ENCODE results near the gene SH3BP1. TPM values are rescaled to one million over a fixed set of nuclear protein-coding genes. Genes with fewer than 3 reads are reported as not detected.

Gene SH3BP1
- total and polyA plus RNA-seq, 2 of the 13 experiments (the other 11 are each of a cell fraction or from before 2014, with no cell fraction given): 8.4 to 18.5 TPM

- TF ChIP-seq, protein P1, sequence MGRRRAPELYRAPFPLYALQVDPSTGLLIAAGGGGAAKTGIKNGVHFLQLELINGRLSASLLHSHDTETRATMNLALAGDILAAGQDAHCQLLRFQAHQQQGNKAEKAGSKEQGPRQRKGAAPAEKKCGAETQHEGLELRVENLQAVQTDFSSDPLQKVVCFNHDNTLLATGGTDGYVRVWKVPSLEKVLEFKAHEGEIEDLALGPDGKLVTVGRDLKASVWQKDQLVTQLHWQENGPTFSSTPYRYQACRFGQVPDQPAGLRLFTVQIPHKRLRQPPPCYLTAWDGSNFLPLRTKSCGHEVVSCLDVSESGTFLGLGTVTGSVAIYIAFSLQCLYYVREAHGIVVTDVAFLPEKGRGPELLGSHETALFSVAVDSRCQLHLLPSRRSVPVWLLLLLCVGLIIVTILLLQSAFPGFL (CRISPR knock-in tag; IDR thresholded peaks at IDR 0.05): no peak
- TF ChIP-seq POLR2AphosphoS2 (IDR thresholded peaks at IDR 0.05; ENCODE audit: low read depth, low read length): no peak
- no peak for TF ChIP-seq ZNF569 (CRISPR knock-in tag; IDR thresholded peaks at IDR 0.05; ENCODE audit: borderline replicate concordance)
- TF ChIP-seq RCOR2 (CRISPR knock-in tag; IDR thresholded peaks at IDR 0.05): no peak
- no peak for TF ChIP-seq MNT (IDR thresholded peaks at IDR 0.05)
- TF ChIP-seq, protein P2, sequence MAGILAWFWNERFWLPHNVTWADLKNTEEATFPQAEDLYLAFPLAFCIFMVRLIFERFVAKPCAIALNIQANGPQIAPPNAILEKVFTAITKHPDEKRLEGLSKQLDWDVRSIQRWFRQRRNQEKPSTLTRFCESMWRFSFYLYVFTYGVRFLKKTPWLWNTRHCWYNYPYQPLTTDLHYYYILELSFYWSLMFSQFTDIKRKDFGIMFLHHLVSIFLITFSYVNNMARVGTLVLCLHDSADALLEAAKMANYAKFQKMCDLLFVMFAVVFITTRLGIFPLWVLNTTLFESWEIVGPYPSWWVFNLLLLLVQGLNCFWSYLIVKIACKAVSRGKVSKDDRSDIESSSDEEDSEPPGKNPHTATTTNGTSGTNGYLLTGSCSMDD (CRISPR knock-in tag; IDR thresholded peaks at IDR 0.05): no peak
- TF ChIP-seq SMARCC2 (IDR thresholded peaks at IDR 0.05): no peak
- TF ChIP-seq ZNF296 (CRISPR knock-in tag; conservative IDR thresholded peaks at IDR 0.05): no peak
- no peak for TF ChIP-seq ZBTB37 (CRISPR knock-in tag; IDR thresholded peaks at IDR 0.05)
- peak; percentile 22; the same call in 1 of the 2 replicates for TF ChIP-seq ZBTB7A (CRISPR knock-in tag; IDR thresholded peaks at IDR 0.05)
- no peak for TF ChIP-seq PAWR (CRISPR knock-in tag; IDR thresholded peaks at IDR 0.05; ENCODE audit: borderline replicate concordance)
- no peak for TF ChIP-seq SSRP1 (CRISPR knock-in tag; IDR thresholded peaks at IDR 0.05)
- no peak; the same call in 1 of the 2 replicates for TF ChIP-seq RARA (CRISPR knock-in tag; IDR thresholded peaks at IDR 0.05)
- no peak for TF ChIP-seq TBX3 (IDR thresholded peaks at IDR 0.05; ENCODE audit: borderline replicate concordance)
- TF ChIP-seq, protein P3, sequence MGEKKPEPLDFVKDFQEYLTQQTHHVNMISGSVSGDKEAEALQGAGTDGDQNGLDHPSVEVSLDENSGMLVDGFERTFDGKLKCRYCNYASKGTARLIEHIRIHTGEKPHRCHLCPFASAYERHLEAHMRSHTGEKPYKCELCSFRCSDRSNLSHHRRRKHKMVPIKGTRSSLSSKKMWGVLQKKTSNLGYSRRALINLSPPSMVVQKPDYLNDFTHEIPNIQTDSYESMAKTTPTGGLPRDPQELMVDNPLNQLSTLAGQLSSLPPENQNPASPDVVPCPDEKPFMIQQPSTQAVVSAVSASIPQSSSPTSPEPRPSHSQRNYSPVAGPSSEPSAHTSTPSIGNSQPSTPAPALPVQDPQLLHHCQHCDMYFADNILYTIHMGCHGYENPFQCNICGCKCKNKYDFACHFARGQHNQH (CRISPR knock-in tag; IDR thresholded peaks at IDR 0.05): 0 out of 2 replicates have a peak, but pooled peaks have one; percentile 7
- no peak for TF ChIP-seq CHD2 (IDR thresholded peaks at IDR 0.05; ENCODE audit: low read depth, low read length)
- TF ChIP-seq ONECUT2 (CRISPR knock-in tag; IDR thresholded peaks at IDR 0.05): no peak
- TF ChIP-seq ZNF430 (CRISPR knock-in tag; IDR thresholded peaks at IDR 0.05): 0 out of 2 replicates have a peak, but pooled peaks have one; percentile 10
- no peak for TF ChIP-seq ZFP90 (CRISPR knock-in tag; IDR thresholded peaks at IDR 0.05; ENCODE audit: borderline replicate concordance)
- TF ChIP-seq NFATC3 (CRISPR knock-in tag; IDR thresholded peaks at IDR 0.05): no peak
- no peak for TF ChIP-seq MAF1 (CRISPR knock-in tag; IDR thresholded peaks at IDR 0.05; ENCODE audit: borderline replicate concordance)
- TF ChIP-seq ATF6 (CRISPR knock-in tag; conservative IDR thresholded peaks at IDR 0.05): no peak
- TF ChIP-seq ZIK1 (CRISPR knock-in tag; IDR thresholded peaks at IDR 0.05; ENCODE audit: borderline replicate concordance, low read depth): no peak; the same call in 1 of the 2 replicates
Observed at GRCh38 chr22:37639070-37639760, at the start of gene SH3BP1 (continued).

Data from HepG2 (cell line).